NCI-H2196 treated with DMSO at 0.1 percent for 48 hours (cell line): ENCODE data around the gene FBF1.
"Not testable (repeated sequence)": the region's sequence is repeated elsewhere in the genome, so short reads cannot be mapped to it uniquely, and the experiment has no call there.

Experiments
- DNase-seq: peaks from one replicate; lab custom pipeline; 2025; ENCODE audit not compliant: unreplicated experiment; lab: John Stamatoyannopoulos, UW

Gene FBF1

DNA sequence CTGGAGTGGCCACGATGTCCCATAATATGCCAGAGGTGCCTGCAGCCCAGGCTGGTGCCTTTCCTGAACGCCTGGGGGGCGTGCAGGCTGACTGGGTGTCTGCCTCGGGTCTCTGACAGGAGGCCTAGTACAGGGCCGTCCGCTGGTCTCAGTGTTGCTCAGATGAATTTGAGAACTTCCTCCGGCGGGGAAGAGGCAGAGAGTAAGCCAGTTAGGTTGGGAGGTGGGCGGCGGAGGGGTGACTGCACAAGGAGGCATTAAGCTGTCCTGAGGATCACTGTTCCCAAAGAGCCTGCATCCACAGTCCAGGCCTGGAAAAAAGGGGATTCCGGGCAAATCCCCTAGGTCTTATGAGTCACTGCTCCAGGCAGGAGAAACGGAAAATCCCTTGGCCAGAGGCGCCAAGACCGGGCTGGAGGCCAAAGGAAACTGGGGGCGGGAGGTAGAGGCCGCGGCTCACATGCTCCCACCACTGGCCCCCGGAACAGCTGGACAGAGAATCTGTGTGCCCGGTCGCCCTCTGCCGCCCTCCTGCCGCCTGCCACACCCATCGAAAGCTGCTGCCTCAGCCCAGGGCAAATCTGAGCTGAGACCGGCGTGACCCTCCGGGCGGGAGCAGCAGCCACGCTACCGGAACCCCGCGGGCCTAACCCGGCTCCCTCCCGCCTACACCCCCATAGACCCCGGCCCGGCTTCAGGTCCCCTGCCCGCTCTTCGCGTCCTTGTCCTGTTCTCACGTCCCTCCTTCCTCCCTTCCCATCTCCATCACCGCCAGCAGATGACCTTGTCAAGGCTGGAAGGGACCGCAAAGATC lies 63.7 kb downstream of the FBF1 start:
- peak; percentile 79 for DNase-seq

- DNase-seq: peak; percentile 58
Measured at GRCh38 chr17:75876190-75876937, 64.5 kb downstream of the FBF1 start.

GRCh38 chr17:75875940-75876189 lies 65.0 kb downstream of the FBF1 start:
- DNase-seq: peak; percentile 98

- no peak for DNase-seq
Measured at GRCh38 chr17:75875182-75875939, 65.5 kb downstream of the FBF1 start.

DNA sequence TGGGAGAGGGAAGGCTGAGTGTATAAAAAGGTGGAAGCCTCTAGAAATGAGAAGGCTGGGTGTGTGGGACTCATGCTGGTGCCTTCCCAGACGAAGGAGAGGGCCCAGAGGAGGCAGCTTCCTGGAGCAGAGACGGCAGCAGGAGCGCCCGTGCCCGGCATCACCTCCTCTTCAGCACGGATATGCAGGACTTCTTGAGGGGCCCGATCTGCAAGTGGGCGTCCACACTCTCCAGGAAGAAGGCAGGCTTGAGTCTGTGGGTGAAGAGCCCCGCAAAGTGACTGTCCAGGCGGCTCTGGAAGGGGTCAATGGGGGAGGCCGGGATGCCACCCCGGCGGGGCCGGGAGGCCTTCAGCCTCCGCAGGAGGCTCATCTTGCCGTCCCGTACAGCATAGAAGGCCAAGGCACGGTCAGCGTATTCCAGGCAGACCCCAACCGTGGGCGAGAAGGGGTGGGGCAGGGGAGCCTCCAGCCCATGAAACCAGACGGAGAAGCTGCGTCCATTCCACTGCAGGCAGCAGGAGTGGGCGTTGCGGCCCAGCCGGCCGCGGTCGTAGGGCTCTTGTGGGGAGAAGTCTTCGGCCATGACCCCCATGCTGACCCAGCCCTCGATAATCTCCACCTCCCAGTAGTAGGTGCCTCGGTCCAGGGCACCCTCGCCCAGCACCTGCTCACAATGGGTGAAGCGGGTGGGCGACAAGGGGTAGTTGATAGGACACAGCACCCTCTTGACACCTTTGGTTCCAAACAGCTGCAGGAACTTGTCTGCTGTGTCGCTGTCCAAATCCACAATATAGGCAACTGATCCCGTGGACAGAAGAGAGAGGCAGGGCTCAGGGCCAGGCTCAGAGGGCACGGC lies 66.3 kb downstream of the FBF1 start:
- DNase-seq: no peak

GRCh38 chr17:75873587-75874322 lies 67.1 kb downstream of the FBF1 start:
- no peak for DNase-seq

GRCh38 chr17:75872434-75873351 lies 68.1 kb downstream of the FBF1 start:
- DNase-seq: peak; percentile 69

- not testable (repeated sequence) for DNase-seq
Measured at GRCh38 chr17:75870228-75870627, 70.6 kb downstream of the FBF1 start.

DNA sequence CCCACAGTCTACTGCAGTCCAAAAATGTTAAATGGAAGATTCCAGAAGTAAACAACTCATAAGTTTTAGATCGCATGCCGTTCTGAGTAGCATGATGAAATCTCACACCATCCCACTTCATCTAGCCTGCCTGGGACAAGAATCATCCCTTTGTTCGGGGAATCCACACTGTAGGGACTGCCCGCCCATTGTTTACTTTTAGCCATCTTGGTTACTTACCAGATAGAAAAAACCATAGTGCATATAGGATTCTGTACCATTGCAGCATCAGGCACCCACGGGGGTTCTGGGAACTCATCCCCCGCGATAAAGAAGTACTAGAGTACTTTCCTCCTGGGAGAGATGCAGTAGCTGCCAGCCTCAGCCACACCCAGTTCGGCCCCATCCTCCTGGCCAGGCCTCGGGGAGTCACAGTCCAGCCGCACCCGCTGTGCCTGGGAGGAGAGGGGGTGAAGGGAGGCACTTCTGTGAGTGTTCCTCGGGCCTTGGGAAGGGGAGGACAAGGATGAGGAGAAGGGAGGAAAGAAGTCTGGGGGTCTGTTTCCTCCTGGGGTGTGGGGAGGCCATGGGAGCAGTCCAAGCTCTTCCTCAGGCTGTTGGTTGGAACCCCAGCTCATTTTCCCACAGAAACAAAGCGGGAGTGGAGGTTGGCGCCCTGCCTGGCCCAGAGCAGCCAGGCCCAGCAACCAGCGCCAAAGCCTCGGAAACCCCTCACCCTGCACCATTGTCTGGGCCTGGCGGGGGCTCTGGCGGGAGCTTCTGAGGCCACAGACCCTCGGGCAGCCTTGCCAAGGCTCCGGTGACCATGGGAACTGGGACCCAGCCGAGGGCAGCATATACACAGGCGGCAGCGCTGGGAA lies 71.3 kb downstream of the FBF1 start:
- DNase-seq: no peak

DNA sequence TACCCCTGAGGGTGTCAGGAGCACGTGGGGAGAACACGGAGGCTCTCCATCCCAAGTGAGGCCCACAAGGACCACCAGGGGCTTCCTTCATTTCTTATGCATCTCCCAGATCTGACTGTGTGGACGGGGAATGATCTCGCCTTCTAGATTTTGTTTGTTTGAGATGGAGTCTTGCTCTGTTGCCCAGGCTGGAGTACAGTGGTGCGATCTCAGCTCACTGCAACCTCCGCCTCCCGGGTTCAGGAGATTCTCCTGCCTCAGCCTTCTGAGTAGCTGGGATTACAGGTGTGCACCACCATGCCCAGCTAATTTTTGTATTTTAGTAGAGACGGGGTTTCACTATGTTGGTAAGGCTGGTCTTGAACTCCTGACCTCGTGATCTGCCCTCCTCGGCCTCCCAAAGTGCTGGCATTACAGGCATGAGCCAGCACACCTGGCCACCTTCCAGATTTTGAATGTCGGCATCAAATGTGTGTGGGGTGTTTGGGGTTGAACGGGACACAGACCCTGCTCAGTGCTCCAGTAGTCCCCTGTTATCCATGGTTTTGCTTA lies 72.0 kb downstream of the FBF1 start:
- not testable (repeated sequence) for DNase-seq

DNA sequence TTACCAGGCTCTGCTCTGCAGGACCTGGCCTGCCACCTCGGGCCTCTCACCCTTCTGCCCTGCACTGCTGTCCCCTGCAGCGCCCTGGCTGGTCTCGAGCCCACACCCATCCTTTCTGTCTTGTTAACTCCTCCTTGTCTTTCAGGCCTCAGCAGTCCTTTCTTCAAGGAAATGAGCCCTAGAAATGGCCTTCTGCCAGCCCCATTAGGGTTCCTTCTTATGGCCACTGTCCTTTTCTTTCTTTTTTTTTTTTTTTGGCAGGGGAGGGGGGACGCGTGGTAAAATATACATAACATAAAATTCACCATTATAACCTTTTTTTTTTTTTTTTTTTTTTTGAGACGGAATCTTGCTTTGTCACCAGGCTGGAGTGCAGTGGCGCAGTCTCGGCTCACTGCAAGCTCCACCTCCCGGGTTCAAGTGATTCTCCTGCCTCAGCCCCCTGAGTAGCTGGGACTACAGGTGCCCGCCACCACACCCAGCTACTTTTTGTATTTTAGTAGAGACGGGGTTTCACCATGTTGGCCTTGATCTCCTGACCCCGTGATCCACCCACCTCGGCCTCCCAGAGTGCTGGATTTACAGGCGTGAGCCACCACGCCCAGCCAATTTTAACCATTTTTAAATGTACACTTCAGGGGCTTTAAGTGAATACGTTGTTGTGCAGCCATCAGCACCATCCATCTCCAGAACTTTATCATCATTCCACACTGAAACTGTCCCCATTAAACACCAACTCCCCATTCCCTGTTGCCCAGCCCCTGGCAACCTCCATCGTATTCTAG lies 75.2 kb downstream of the FBF1 start:
- not testable (repeated sequence) for DNase-seq

DNA sequence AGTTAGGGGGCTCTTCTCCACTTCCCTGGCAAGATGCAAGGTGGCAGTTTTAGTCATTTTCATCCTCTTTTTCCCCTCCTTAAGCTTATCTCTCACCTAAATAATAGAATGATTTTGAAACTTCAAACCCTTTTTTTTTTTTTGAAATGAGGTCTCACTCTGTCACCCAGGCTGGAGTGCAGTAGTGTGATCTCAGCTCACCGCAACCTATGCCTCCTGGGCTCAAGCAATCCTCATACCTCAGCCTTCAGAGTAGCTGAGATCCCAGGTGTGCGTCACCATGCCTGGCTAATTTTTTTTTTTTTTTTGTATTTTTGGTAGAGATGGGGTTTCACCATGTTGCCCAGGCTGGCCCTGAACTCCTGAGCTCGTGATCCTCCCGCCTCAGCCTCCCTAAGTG lies 76.0 kb downstream of the FBF1 start:
- not testable (repeated sequence) for DNase-seq

GRCh38 chr17:75864448-75864871 lies 76.4 kb downstream of the FBF1 start:
- no peak for DNase-seq

DNA sequence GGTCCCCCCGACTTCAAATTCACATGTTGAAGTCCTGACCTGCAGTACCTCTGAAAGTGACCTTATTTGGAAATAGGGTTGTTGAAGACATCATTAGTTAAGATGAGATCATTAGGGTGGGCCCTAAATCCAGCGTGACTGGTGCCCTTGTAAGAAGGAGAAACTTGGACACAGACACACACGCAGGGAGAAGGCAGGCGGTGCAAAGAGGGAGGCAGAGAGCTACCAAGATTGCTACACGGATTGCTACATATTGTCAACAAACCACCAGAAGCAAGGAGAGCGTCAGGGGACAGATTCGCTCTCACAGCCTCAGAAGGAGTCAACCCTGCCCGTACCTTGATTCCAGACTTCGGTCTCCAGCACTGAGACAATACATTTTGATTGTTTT lies 78.9 kb downstream of the FBF1 start:
- no peak for DNase-seq
